Activated naive CD8-positive, alpha-beta T cell treated with anti-CD3 and anti-CD28 coated beads, Interleukin-2, amount 50 U/mL, for 24 hours (primary cell): ENCODE data around the gene ZCCHC24.
A peak's percentile ranks its signal among the peaks of the same experiment; 100 is the strongest.
"Not testable (repeated sequence)": the region's sequence is repeated elsewhere in the genome, so short reads cannot be mapped to it uniquely, and the experiment has no call there.

ENCODE experiments used
- ATAC-seq: fragments of 150-1000 bp; cut with Tn5 transposase; one replicate; pipeline ENCODE4 v1.10.0; 2021
- DNase-seq: peaks from one replicate; pipeline ENCODE4 v3.0.0; 2021
- H3K27ac Mint-ChIP-seq: one replicate; pipeline ENCODE4 v1.8.0; 2021; ENCODE audit warnings: mild to moderate bottlenecking, mixed read lengths
- H3K27me3 Mint-ChIP-seq: one replicate; pipeline ENCODE4 v1.8.0; 2021; ENCODE audit warnings: mixed read lengths
- H3K36me3 Mint-ChIP-seq: one replicate; pipeline ENCODE4 v1.8.0; 2021; ENCODE audit warnings: low read depth, mixed read lengths
- H3K4me1 Mint-ChIP-seq: one replicate; pipeline ENCODE4 v1.8.0; 2021; ENCODE audit warnings: mixed read lengths
- H3K4me3 Mint-ChIP-seq: one replicate; pipeline ENCODE4 v1.8.0; 2021; ENCODE audit warnings: mild to moderate bottlenecking, moderate library complexity, mixed read lengths
- H3K9me3 Mint-ChIP-seq: one replicate; pipeline ENCODE4 v1.8.0; 2021; ENCODE audit warnings: mixed read lengths

The ZCCHC24 gene

DNA sequence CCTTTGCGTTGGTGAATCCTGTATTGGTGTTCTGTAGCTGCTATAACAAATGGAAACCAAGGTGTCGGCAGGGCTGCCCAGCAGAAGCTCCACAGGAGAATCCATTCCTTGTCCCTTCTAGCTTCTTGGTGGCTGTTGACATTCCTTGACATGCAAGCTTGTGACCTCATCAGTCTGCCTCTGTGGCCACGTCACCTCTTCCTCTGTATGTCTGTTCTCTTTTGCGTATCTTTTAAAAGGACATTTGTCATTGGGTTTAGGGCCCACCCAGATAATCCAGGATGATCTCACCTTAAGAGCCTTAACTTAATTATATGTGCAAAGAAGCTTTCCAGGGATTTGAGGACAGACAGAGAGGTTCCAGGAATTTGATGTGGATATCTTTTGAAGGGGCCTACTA, 15.3 kb upstream of the ZCCHC24 start:
- no peak for ATAC-seq
- Mint-ChIP-seq H3K27ac (no peak overlapping the region), H3K27me3 (peaks cover 2% of the 10 kb centered on the region)

DNA sequence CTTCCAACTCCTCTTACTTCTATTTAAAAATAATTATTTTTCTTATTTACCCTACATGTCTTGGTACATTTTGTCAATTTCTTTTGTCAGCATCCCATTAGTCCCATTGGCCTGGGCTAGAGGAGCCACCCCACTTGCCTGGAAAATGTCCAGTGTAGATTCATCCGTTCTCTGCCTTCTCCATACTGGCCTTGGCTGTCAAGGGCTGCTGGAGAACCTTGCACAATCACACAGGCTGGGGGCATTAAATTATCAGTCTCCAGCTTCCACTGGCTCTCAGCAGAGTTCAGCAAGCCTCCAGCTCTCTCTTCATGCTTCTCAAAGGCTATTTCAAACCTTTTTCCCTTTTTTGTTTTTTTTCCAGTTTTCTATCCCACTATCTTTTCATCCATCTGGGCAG, 13.8 kb upstream of the ZCCHC24 start:
- no peak overlapping the region for H3K4me3 Mint-ChIP-seq
- no peak for DNase-seq
- ATAC-seq: no peak
- no peaks in the 10 kb centered on the region for H3K36me3 Mint-ChIP-seq
- no peak overlapping the region for H3K27ac Mint-ChIP-seq
- H3K27me3 Mint-ChIP-seq: peaks cover 2% of the 10 kb centered on the region
- H3K9me3 Mint-ChIP-seq: no peaks in the 10 kb centered on the region
- no peaks in the 10 kb centered on the region for H3K4me1 Mint-ChIP-seq

More for the DNA sequence above, 15.3 kb upstream of the ZCCHC24 start:
- Mint-ChIP-seq H3K4me3 (no peak overlapping the region), H3K36me3 (no peaks in the 10 kb centered on the region), H3K9me3 (no peaks in the 10 kb centered on the region), H3K4me1 (no peaks in the 10 kb centered on the region)
- no peak for DNase-seq

DNA sequence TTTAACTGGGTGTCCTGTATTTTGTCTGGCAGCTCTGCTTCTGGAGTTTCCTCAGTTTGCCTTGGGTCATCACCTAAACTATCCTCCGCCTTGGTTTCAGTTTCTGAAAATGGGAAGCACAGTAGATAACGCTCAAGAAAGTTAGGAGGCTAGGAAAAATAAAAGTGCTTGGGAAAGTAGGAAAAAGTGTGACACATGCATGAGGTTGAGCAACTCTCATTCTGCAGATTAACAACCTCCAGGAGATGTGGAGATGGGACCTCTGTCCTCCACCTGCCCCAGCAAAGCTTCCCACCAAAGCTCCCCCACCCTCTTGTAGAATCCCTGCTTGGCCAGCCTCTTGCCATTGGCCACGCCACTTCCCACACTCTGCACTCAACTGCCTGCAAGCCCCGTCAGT, 13.1 kb upstream of the ZCCHC24 start:
- Mint-ChIP-seq H3K4me3 (no peak overlapping the region), H3K27me3 (peaks cover 2% of the 10 kb centered on the region), H3K4me1 (no peaks in the 10 kb centered on the region), H3K9me3 (no peaks in the 10 kb centered on the region), H3K27ac (no peak overlapping the region), H3K36me3 (no peaks in the 10 kb centered on the region)
- ATAC-seq (no peak), DNase-seq (no peak)

DNA sequence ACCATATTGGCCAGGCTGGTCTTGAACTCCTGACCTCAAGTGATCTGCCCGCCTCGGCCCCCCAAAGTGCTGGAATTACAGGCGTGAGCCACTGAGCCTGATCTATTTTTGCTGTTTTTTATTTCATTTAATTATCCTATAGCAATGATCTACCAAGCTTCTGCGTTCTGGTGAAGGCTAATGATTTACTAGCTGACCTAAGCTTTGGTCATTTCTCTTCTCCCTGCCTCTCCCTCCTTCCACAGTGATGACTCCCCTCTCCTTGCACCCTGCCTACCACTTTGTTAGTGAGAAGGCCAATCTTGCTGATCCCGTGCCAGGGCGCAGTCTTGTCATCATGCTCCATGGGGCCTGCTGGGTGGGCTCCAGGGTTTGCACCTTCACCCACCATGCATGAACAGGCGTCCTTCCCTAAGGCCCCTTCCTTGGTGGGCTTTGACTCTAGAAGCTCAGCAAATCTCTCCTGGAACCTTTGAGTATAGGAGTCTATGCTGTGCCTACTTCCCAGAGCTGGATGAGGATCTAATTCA, 11.9 kb upstream of the ZCCHC24 start:
- Mint-ChIP-seq H3K4me1 (no peaks in the 10 kb centered on the region), H3K4me3 (no peak overlapping the region), H3K36me3 (no peaks in the 10 kb centered on the region), H3K27ac (no peak overlapping the region), H3K9me3 (no peaks in the 10 kb centered on the region), H3K27me3 (peaks cover 2% of the 10 kb centered on the region)
- ATAC-seq: no peak
- no peak for DNase-seq

DNA sequence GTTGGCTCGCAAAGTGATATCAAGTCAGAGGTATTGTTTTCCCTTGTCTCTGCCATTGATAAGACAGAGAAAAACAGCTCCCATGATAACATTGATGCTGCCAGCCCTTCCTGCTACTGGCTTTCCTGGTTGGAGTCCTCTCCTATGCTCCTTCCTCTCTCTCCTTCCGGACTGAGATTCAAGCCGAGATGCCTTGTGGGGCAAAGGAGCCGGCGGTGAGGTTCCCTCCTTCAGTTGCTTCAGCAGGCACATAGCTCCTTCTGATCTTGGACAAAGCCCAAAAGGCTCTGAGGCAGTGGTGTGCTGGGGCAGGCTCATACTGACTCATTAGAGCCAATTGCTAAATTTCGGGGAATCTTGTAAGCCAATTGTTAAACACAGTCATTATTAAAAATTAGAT, 8.8 kb upstream of the ZCCHC24 start:
- no peak overlapping the region for H3K27ac Mint-ChIP-seq
- no peak overlapping the region for H3K4me3 Mint-ChIP-seq
- H3K36me3 Mint-ChIP-seq: no peaks in the 10 kb centered on the region
- H3K27me3 Mint-ChIP-seq: peaks cover 2% of the 10 kb centered on the region
- DNase-seq (no peak), ATAC-seq (no peak)
- H3K9me3 Mint-ChIP-seq: no peaks in the 10 kb centered on the region
- no peaks in the 10 kb centered on the region for H3K4me1 Mint-ChIP-seq

DNA sequence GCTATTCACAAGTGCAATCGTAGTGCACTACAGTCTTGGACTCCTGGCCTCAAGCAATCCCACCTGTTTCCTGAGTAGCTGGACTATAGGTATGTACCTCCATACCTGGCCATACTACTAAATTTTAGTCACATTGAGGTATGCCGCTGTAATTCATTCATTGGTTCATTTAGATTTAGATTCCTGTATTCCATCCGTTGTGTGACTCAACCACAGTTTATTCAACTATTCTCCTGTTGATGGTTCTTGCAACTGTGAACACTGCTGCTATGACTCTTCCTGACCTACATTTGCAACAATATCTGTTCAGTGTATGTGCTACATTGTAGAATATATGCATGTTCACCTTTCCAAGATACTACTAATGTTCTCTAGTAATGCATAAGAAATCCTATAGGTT, 8.0 kb upstream of the ZCCHC24 start:
- no peaks in the 10 kb centered on the region for H3K9me3 Mint-ChIP-seq
- no peaks in the 10 kb centered on the region for H3K4me1 Mint-ChIP-seq
- ATAC-seq: no peak
- H3K27ac Mint-ChIP-seq: no peak overlapping the region
- DNase-seq: no peak
- H3K27me3 Mint-ChIP-seq: no peaks in the 10 kb centered on the region
- H3K36me3 Mint-ChIP-seq: no peaks in the 10 kb centered on the region
- no peak overlapping the region for H3K4me3 Mint-ChIP-seq

GRCh38 chr10:79452174-79452611, 6.8 kb upstream of the ZCCHC24 start:
- Mint-ChIP-seq H3K27me3 (no peaks in the 10 kb centered on the region), H3K27ac (no peak overlapping the region), H3K9me3 (no peaks in the 10 kb centered on the region), H3K36me3 (no peaks in the 10 kb centered on the region), H3K4me3 (no peak overlapping the region), H3K4me1 (peaks cover under 1% of the 10 kb centered on the region)
- ATAC-seq: no peak
- no peak for DNase-seq

- peaks cover 7% of the 10 kb centered on the region for H3K4me1 Mint-ChIP-seq
- no peak overlapping the region for H3K4me3 Mint-ChIP-seq
- no peaks in the 10 kb centered on the region for H3K9me3 Mint-ChIP-seq
- H3K27me3 Mint-ChIP-seq: peaks cover 6% of the 10 kb centered on the region
- DNase-seq (no peak), ATAC-seq (no peak)
- H3K27ac Mint-ChIP-seq: no peak overlapping the region
- no peaks in the 10 kb centered on the region for H3K36me3 Mint-ChIP-seq
Observed at GRCh38 chr10:79451046-79451699, 5.7 kb upstream of the ZCCHC24 start.

- no peak overlapping the region for H3K27ac Mint-ChIP-seq
- no peaks in the 10 kb centered on the region for H3K9me3 Mint-ChIP-seq
- peaks cover 6% of the 10 kb centered on the region for H3K27me3 Mint-ChIP-seq
- no peak overlapping the region for H3K4me3 Mint-ChIP-seq
- H3K4me1 Mint-ChIP-seq: peaks cover 13% of the 10 kb centered on the region
- ATAC-seq (no peak), DNase-seq (no peak)
- H3K36me3 Mint-ChIP-seq: no peaks in the 10 kb centered on the region
Observed at GRCh38 chr10:79449181-79450146, 4.0 kb upstream of the ZCCHC24 start.

DNA sequence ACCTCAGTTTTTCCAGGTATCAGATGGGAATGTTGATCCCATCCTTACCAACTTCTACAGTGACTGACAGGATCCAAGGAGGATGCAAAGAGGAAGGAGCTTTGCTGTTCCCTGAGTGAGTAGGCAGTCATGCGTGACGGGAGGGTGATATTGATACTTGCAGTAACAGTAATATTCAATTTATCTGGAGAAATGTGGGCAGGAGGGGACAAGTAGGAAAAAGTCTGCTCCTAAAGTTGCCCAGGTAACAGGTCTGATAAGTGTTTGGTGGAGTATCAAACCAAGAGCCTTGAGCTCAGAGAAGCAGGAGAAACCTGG, 3.3 kb upstream of the ZCCHC24 start:
- ATAC-seq: no peak
- Mint-ChIP-seq H3K4me1 (peaks cover 20% of the 10 kb centered on the region), H3K4me3 (no peak overlapping the region), H3K27ac (no peak overlapping the region), H3K9me3 (no peaks in the 10 kb centered on the region), H3K36me3 (no peaks in the 10 kb centered on the region), H3K27me3 (peaks cover 10% of the 10 kb centered on the region)
- no peak for DNase-seq

GRCh38 chr10:79447911-79448731, 2.7 kb upstream of the ZCCHC24 start:
- H3K9me3 Mint-ChIP-seq: no peaks in the 10 kb centered on the region
- H3K36me3 Mint-ChIP-seq: no peaks in the 10 kb centered on the region
- H3K4me3 Mint-ChIP-seq: no peak overlapping the region
- ATAC-seq (no peak), DNase-seq (no peak)
- H3K4me1 Mint-ChIP-seq: peaks cover 26% of the 10 kb centered on the region
- H3K27ac Mint-ChIP-seq: no peak overlapping the region
- peaks cover 14% of the 10 kb centered on the region for H3K27me3 Mint-ChIP-seq

DNA sequence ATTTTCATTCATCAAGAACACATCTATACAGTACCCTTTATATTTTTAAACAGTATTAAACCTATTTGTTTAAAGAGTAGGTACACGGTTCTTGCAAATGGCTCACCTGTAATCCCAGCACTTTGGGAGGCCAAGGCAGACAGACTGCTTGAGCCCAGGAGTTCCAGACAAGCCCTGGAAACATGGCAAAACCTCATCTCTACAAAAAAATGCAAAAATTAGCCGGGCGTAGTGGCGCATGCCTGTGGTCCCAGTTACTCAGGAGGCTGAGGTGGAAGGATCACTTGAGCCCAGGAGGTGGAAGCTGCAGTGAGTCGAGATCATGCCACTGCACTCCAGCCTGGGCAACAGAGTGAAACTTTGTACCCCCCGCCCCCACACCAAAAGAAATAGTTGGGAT, 1.8 kb upstream of the ZCCHC24 start:
- not testable (repeated sequence) for H3K36me3 Mint-ChIP-seq, H3K4me3 Mint-ChIP-seq, H3K9me3 Mint-ChIP-seq, DNase-seq, H3K27ac Mint-ChIP-seq, ATAC-seq
- peaks cover 14% of the 10 kb centered on the region for H3K27me3 Mint-ChIP-seq
- peaks cover 28% of the 10 kb centered on the region for H3K4me1 Mint-ChIP-seq

GRCh38 chr10:79446758-79447084, 1.3 kb upstream of the ZCCHC24 start:
- no peak for DNase-seq

GRCh38 chr10:79445977-79446757, 743 bp upstream of the ZCCHC24 start:
- H3K9me3 Mint-ChIP-seq: no peaks in the 10 kb centered on the region
- H3K27me3 Mint-ChIP-seq: peaks cover 14% of the 10 kb centered on the region
- peak overlapping the region; percentile 78 for H3K4me3 Mint-ChIP-seq
- DNase-seq: no peak
- H3K27ac Mint-ChIP-seq: peak overlapping the region; percentile 46
- H3K4me1 Mint-ChIP-seq: peaks cover 28% of the 10 kb centered on the region
- ATAC-seq: peak; percentile 3
- H3K36me3 Mint-ChIP-seq: no peaks in the 10 kb centered on the region

More at GRCh38 chr10:79446758-79447084, 1.3 kb upstream of the ZCCHC24 start:
- Mint-ChIP-seq H3K27me3 (peaks cover 14% of the 10 kb centered on the region), H3K4me1 (peaks cover 28% of the 10 kb centered on the region), H3K4me3 (peak overlapping the region; percentile 78), H3K36me3 (no peaks in the 10 kb centered on the region), H3K27ac (no peak overlapping the region), H3K9me3 (no peaks in the 10 kb centered on the region)
- no peak for ATAC-seq
